K562 (cell line): Measurements from ENCODE around the gene DPH5. TPM values are rescaled to one million over a fixed set of nuclear protein-coding genes. Genes with fewer than 3 reads are reported as not detected.
"Not testable (repeated sequence)": the region's sequence is repeated elsewhere in the genome, so short reads cannot be mapped to it uniquely, and the experiment has no call there.

Source experiments
- ATAC-seq: fragments of 200-7000 bp; cut with Tn5 transposase; 3 replicates; pipeline ENCODE4 v1.9.1; 2020; ENCODE audit warnings: moderate library complexity
- BruUV-seq: library from RNA; stranded (reverse); fragments of 400-500 nt; replicated peaks from 2 replicates; lab custom pipeline; 2021; lab: Mats Ljungman, UMichigan
- CTCF ChIA-PET: fragments of 300-600 bp; formaldehyde crosslinking; extraction: SDS; loops from one replicate; lab custom pipeline; 2021; ENCODE audit warnings: low intra/inter-chr PET ratio; lab: Yijun Ruan, JAX
- POLR2A ChIA-PET: fragments of 300-600, 350-650 bp; sonication (Branson Sonifier 250); formaldehyde crosslinking; extraction: SDS; loops from one replicate; lab custom pipeline; 2021; ENCODE audit warnings: antibody characterized with exemption, inconsistent platforms; lab: Yijun Ruan, JAX
- DNase-seq, 4 experiments: peaks; one replicate each; pipeline versions ENCODE4 v3.0.0 to v3.0.0-alpha.2; 2011 to 2018; ENCODE audit warnings: low spot score in 3 of 4, mixed read lengths in 3 of 4; ENCODE audit errors: extremely low read depth in 1 of 4
- FAIRE-seq: peaks from 2 replicates; lab custom pipeline; 2011; peaks lifted over from hg19 to GRCh38; lab: Jason Lieb, UNC
- H2AFZ ChIP-seq: 2 replicates; pipeline ENCODE4 v1.6.0; 2011; ENCODE audit warnings: low read depth, low read length, control low read depth, inconsistent platforms
- H3K27ac ChIP-seq: fragments of 200-600 bp; 3 replicates; pipeline ENCODE4 v1.8.0; 2011; ENCODE audit warnings: low read depth, mild to moderate bottlenecking, control low read depth, inconsistent platforms, low read length, moderate library complexity, mixed read lengths; ENCODE audit errors: extremely low read depth
- H3K27me3 ChIP-seq, 2 experiments: fragments of 300-600 bp in 1 of 2; 2 replicates in 1 of 2; 3 replicates in 1 of 2; pipeline versions ENCODE4 v1.6.0 to v1.8.0; 2011; ENCODE audit warnings: inconsistent platforms in 2 of 2, low read length in 2 of 2, mild to moderate bottlenecking in 1 of 2, mixed read lengths in 1 of 2, moderate library complexity in 1 of 2; ENCODE audit not compliant: control insufficient read depth in 2 of 2, insufficient read depth in 2 of 2
- H3K36me3 ChIP-seq: fragments of 300-600 bp; 3 replicates; pipeline ENCODE4 v1.8.0; 2011; ENCODE audit warnings: mild to moderate bottlenecking, low read length, inconsistent platforms; ENCODE audit not compliant: control insufficient read depth, insufficient read depth
- H3K4me1 ChIP-seq, 2 experiments: fragments of 200-600 bp in 1 of 2; replicated peaks in 1 of 2; 2 replicates in 1 of 2; 3 replicates in 1 of 2; pipeline versions ENCODE4 v1.5.1 to v1.8.0; 2011; ENCODE audit warnings: inconsistent platforms in 2 of 2, low read length in 2 of 2, mild to moderate bottlenecking in 1 of 2, mixed read lengths in 1 of 2, moderate library complexity in 1 of 2; ENCODE audit not compliant: control insufficient read depth in 2 of 2, insufficient read depth in 2 of 2
- H3K4me2 ChIP-seq: 2 replicates; pipeline ENCODE4 v1.6.1; 2011; ENCODE audit warnings: low read length, control low read depth, inconsistent platforms, mixed read lengths; ENCODE audit not compliant: insufficient read depth
- H3K4me3 ChIP-seq: fragments of 200-600 bp; sonication (generic), shearing (Covaris generic); 2 replicates; pipeline ENCODE4 v1.5.1; 2016; ENCODE audit warnings: control low read depth, inconsistent platforms
- H3K79me2 ChIP-seq: fragments of 200-600 bp; 3 replicates; pipeline ENCODE4 v1.8.0; 2011; ENCODE audit warnings: low read length, inconsistent platforms; ENCODE audit not compliant: control insufficient read depth, insufficient read depth
- H3K9ac ChIP-seq, 2 experiments: 2 replicates each; pipeline versions ENCODE4 v1.6.0 to v1.6.1; 2011; ENCODE audit warnings: low read depth in 2 of 2, low read length in 2 of 2, control low read depth in 1 of 2, inconsistent platforms in 1 of 2, mild to moderate bottlenecking in 1 of 2, mixed read lengths in 1 of 2; ENCODE audit not compliant: insufficient read depth in 1 of 2
- H3K9me1 ChIP-seq: one replicate; pipeline ENCODE4 v1.6.0; 2011; ENCODE audit warnings: inconsistent platforms, mild to moderate bottlenecking, low read length, moderate library complexity; ENCODE audit not compliant: control insufficient read depth, insufficient read depth
- H3K9me3 ChIP-seq: replicated peaks from 2 replicates; pipeline ENCODE4 v1.5.1; 2011; ENCODE audit warnings: low read depth, low read length, inconsistent platforms; ENCODE audit not compliant: control insufficient read depth, insufficient read depth
- H4K20me1 ChIP-seq: replicated peaks from 2 replicates; pipeline ENCODE4 v1.6.1; 2011; ENCODE audit warnings: low read length, inconsistent platforms, mixed read lengths; ENCODE audit not compliant: control insufficient read depth, insufficient read depth
- ETV1 ChIP-seq: fragments of 450-650 bp; conservative IDR thresholded peaks from 2 replicates; pipeline ENCODE4 v1.6.1; 2016; ENCODE audit warnings: missing genetic modification characterization, control low read depth, low read depth, missing compliant biosample characterization
- HMG20A ChIP-seq: fragments of 450-650 bp; formaldehyde crosslinking; conservative IDR thresholded peaks from 2 replicates; pipeline ENCODE4 v1.4.0; 2020; ENCODE audit warnings: mild to moderate bottlenecking, mixed read lengths
- WGBS: fragments of 100-300 bp; shearing (Covaris generic); methylation state at CpG from one replicate; pipeline ENCODE4 v1.1.6; 2016; ENCODE audit warnings: low coverage, mixed read lengths; ENCODE audit not compliant: insufficient coverage; ENCODE audit errors: missing lambda C conversion rate; 5-methylcytosine and 5-hydroxymethylcytosine counted together
- in situ Hi-C: fragments of 300-500 bp; cut with MboI; formaldehyde crosslinking; loops from 4 replicates; pipeline ENCODE4 v1.15.0; 2018; ENCODE audit warnings: inconsistent platforms, mixed read lengths
- intact Hi-C: fragments of 100-400 bp; cut with micrococcal nuclease; formaldehyde crosslinking; loops from 2 replicates; pipeline ENCODE4 v1.14.2; 2022
- polyA plus RNA-seq, 8 experiments: library from polyadenylated mRNA; depleted of rRNA in 4 of 8; stranded (reverse) in 5 of 8; unstranded in 3 of 8; fragments of >200 nt; fragmentation: Nextera tagmentation in 2 of 8; fragmentation: Illumina TruSeq in 1 of 8; extraction: Ambion mirVana in 2 of 8; extraction: Trizol in 1 of 8; gene quantifications; 2 replicates each; pipeline versions ENCODE4 v1.2.1 to v1.2.3, GENCODE V29; 2011 to 2014; ENCODE audit warnings: inconsistent platforms in 1 of 8, missing spikeins in 1 of 8
- total RNA-seq, 7 experiments: library from RNA; depleted of rRNA in 6 of 7; stranded (reverse); fragments of >200 nt in 6 of 7; fragmentation: Illumina TruSeq in 2 of 7; extraction: Trizol in 2 of 7; gene quantifications; 2 replicates each; pipeline versions ENCODE4 v1.2.1 to v1.2.3, GENCODE V29; 2011 to 2021; ENCODE audit warnings: low replicate concordance in 1 of 7

Gene DPH5
- total and polyA plus RNA-seq, 9 of the 15 experiments (the other 6 are each of a cell fraction or from before 2014, with no cell fraction given), result 37.6 to 159 (median 89.7) TPM

DNA sequence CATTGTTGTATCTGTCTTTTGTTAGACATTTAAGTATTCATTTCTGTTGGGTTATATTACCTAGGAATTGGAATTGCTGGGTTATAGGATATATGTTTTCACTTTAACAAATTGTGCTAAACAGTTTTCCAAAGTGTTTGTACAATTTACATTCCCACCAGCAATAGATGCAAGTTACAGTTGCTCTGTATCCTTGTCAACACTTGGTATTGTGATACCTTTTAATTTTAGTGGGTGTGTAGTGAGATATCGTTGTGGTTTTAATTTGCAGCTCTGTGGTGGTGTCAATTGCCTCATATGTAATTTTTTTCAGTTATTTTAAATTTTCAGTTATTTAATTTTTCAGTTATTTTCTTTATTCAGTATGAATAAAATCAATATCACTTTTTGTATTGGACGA lies 7.4 kb upstream of the DPH5 start:
- FAIRE-seq, result no peak
- ChIA-PET POLR2A (no interaction called here), CTCF (no interaction called here)
- no TSS peak for BruUV-seq
- DNase-seq, result no peak
- Histone ChIP-seq H3K36me3 (peaks cover 17% of the 10 kb centered on the region), H3K4me3 (no peak overlapping the region), H3K9me1 (no peaks in the 10 kb centered on the region), H3K27ac (no peak overlapping the region), H3K79me2 (peaks cover 57% of the 10 kb centered on the region), H4K20me1 (no peaks in the 10 kb centered on the region), H3K4me2 (no peak overlapping the region), H3K4me1 (no peaks in the 10 kb centered on the region), H3K9ac (no peak overlapping the region), H3K27me3 (no peaks in the 10 kb centered on the region), H2AFZ (no peak overlapping the region), H3K9me3 (0 out of 2 replicates have a peak, but pooled peaks cover 1% of the 10 kb centered on the region)
- ATAC-seq, result no peak
- in situ Hi-C loops (no loop called here), intact Hi-C loops (no loop called here)
- WGBS, result 100% methylated on average over 2 of the region's 2 CpGs
- TF ChIP-seq ETV1 (tag), result no peak
- TF ChIP-seq HMG20A, result no peak

DNA sequence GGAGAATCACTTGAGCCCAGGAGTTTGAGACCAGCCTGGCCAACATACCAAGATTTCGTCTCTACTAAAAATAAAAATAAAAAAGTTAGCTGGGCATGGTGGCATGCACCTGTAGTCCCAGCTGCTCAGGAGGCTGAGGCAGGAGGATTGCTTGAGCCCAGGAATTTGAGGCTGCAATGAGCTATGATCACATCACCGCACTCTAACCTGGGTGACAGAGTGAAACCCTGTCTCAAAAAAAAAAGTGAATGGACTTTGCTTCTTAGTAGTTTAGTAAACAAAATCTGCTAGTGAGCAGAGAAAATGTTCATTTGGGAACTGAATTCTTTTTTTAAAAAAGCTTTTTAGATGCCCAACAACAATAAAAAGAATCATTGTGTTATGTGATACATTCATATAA lies 6.5 kb upstream of the DPH5 start:
- H3K4me1 ChIP-seq, CTCF ChIA-PET, H3K9me1 ChIP-seq, intact Hi-C loops, in situ Hi-C loops, DNase-seq, H3K27me3 ChIP-seq, ATAC-seq, POLR2A ChIA-PET, H3K9ac ChIP-seq, FAIRE-seq, H3K4me3 ChIP-seq, H2AFZ ChIP-seq, H3K9me3 ChIP-seq, BruUV-seq, H3K4me2 ChIP-seq, H3K27ac ChIP-seq, H4K20me1 ChIP-seq: not testable (repeated sequence)
- Histone ChIP-seq H3K36me3 (peaks cover 14% of the 10 kb centered on the region), H3K79me2 (peaks cover 63% of the 10 kb centered on the region)
- 100% methylated on average over 2 of the region's 2 CpGs for WGBS
